GM19452 (cell line): ENCODE results near the gene IGLL5.

ENCODE experiments used
- ATAC-seq: cut with Tn5 transposase; IDR thresholded peaks from one replicate; pipeline ENCODE4 v1.9.1; 2021; ENCODE audit not compliant: unreplicated experiment

Gene IGLL5

DNA sequence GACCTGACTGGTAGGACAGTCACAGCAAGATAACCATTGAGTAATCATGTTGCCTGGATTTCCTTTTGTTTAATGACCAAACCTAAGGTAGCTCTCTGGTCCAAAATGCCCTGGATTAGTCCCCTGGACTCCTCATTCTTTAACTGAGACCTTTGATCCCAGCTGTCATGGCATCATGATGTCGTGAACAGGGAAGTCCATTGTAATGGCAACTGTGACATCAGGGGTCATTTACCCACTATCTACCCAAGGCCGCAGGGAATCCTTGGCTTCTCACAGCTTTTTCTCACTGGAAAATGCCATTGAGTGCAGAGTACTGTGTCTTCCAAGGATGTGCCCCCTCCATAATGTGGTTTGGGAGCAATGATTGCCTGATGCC lies 29.1 kb upstream of the IGLL5 start:
- no peak for ATAC-seq

DNA sequence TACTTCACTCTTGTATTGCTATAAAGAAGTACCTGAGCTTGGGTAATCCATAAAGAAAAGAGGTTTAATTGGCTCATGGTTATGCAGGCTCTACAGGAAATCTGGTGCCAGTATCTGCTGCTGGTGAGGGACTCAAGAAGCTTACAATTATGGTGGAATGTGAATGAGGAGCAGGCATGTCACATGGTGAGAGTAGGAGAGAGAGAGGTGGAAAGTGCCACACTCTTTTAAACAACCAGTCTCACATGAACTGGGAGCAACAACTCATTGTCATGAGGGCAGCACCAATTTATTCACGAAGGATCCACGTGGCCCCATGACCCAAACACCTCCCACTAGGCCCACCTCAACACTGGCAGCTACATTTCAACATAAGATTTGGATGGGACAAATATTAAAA lies 24.6 kb upstream of the IGLL5 start:
- no peak for ATAC-seq

DNA sequence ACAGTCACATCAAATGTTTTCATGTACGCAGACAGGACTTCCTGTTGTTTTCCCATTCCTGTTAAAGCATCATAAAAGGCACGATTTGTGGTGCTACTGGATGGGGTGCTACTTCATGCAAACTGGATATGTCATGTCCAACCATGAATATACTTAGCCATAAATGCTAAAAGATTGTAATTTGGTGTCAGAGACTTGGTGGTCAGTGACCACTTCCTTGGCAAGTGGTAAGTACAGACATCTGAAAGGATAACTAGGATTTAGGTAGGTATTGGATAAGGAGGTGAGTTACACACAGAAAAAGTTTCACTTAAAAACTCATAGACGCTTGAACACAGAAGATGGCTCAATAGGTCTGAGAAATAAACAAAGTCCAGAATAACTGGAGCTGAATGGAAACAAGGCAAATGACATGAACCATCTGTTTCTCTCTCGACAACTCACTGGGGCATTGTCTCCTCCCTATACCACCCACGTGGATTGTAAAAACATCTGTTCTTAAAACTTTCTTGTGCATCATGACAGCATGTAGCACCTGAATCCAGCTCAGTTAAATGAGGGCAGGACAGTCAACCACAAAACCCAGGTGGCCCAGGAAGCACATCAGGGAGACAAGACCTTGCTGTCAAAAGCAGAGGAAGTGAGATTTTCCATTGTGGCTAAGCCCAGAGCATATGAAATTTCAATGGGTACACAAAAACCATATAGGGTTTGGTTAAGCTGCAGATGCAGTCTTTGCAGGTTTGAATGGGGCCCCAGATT lies 22.1 kb upstream of the IGLL5 start:
- ATAC-seq: peak; percentile 71

DNA sequence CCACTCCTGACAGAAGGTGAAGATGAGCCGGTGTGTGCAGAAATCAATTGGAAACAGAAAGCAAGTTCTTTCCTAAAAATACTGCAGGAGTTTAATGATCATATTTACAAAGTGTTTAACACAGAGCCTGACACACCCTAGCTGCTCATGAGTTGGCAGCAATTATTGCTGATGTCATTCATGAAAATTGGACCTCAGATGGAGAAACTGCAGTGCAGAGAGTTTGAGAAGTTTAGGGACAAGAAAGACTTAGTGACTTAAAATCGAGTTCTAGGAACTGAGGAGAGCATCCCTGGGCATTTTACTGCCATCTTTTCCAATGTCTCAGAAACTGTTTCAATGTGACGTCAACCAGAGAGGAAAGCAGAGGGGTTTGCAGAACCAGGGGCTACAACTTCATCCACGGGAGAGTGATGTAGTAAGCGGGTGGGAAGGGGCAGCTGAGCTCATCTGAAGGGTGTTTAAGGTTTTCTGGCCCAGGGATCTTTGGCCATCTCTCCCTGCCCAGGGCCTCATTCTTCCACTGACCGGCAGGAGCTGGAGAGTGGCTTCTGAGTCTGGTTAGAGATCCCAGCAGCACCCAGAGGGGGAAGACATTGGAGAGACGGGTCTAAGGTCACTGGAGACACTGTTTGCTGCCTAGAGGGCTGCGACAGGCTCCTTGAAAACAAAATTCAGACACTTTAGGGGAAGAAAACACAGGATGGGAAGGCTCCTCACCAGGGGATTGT lies 21.1 kb upstream of the IGLL5 start:
- ATAC-seq: no peak

DNA sequence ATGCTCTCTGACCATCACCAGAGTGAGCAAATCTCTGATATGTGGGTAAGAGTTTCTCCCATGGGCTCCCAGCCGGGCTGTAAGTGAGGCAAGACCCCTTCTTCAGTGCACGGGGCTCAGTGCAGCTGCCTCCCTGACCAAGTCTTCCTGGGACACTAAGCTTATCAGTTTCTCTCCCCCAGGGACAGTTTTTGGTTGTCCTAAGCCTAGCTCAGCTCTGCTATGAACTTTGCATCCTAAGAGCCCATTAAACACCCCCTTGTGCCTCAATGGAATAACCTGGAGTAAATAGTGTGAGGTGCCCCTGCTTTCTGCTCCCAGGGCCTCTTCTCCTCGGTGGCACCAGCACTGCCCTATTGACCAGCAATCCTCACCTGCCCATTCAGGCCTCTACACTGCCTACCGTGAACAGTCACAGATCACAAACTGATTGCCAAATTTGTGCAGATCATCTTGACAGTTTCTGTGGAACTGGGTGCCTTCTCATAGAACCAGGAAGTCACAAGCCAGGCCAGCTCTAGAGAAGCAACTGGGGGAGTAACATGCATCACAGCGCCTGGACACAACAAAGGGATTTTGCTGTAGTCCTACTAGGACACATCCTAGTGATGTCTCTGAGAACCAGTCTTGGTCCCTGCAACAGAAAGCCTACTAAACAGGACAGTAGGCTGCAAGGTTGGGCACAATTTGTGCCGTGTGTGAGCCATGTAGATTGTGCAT lies 19.5 kb upstream of the IGLL5 start:
- no peak for ATAC-seq

DNA sequence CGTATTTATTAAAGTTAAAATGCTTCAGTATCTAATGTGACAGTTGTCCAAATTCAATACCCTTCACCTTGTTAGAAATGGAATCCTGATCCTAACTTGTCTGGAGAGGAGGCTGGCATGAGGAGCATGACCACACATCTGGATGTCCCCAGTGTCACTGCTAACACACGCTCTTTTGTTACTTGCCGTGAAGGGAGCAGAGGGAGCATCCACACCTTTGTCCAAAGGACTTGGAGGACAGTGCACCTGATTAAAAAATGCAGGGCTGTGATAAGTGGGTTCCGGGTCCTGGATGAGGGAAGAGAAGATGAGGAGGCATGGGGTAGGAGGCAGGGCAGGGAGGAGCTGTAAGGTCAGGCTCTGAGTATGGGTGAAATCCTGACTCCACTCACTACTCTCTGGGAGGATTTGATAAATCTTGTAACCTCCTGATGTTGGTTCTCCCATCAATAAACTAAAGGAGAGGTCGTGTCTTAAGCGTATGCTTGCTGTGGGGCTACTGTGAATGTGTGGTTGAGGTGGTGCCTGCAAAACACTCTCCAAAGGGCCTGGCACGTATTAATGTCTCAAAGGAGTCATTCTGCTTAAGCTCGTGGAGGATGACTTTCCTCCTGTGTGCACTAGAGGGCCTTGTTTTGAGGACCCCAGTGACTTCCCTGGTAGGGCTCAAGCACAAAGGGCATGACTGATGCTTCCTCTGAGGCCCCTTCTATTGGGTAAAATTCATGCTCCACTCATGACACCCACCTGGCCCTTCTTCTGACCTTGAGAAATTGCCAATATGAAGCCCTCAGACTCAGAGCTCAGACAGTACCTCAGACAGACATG lies 16.8 kb upstream of the IGLL5 start:
- ATAC-seq: no peak

DNA sequence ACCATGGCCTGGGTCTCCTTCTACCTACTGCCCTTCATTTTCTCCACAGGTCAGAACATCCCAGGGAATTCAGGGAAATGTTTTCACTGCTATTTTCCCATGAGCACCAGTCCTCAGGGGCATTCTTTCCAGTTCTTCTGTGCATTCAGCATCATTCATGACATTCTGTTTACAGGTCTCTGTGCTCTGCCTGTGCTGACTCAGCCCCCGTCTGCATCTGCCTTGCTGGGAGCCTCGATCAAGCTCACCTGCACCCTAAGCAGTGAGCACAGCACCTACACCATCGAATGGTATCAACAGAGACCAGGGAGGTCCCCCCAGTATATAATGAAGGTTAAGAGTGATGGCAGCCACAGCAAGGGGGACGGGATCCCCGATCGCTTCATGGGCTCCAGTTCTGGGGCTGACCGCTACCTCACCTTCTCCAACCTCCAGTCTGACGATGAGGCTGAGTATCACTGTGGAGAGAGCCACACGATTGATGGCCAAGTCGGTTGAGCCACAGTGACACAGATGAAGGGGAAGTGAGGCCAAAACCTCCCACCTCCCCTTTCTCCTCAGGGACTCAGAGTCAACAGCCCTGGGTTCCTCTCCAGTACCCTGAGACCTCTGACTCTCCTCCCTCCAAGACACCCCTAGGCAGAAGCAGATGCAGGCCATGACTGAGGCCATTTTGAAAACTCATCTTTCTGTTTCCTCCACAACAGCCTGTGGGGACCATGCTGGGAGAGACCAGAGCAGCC lies 15.9 kb upstream of the IGLL5 start:
- no peak for ATAC-seq

DNA sequence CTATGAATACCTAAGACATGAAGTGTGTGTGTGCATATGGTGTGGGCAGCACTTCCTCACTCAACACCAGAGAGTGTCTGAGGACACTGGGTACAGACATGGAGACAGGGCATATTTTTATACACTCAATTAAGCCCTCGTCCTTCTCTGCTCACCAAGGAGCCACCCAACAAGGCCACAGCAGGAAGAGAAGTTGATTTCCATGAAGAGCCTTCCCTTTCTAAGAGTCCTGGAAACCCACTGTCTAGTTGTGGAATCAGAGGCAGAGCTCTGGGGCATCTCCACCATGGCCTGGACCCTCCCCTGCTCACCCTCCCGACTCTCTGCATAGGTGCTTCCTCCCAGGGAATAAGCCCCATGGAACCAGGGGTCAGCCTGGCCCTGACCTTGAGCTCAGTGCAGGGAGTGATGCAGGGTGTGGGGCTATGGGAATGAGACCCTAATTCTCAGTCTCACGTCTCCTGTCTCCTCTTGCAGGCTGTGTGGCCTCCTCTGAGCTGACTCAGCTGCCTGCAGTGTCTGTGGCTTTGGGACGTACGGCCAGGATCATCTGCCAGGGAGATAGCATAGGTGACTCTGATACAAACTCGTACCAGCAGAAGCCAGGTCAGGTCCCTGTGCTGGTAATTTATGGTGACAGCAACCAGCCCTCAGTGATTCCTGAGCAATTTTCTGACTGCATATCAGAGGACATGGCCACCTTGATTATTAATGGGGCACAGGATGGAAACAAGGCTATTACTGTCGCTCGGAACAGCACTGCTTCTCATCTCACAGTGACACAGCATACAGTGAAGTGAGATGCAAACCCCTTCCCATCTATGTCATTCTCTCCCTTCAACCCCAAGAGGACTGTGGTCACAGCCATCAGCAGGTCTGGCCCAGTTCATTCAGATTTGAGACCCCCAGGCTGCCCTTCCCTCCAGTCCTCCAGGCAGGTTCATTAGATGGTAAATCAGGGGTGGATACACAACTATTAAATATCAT lies 14.6 kb upstream of the IGLL5 start:
- ATAC-seq: no peak

DNA sequence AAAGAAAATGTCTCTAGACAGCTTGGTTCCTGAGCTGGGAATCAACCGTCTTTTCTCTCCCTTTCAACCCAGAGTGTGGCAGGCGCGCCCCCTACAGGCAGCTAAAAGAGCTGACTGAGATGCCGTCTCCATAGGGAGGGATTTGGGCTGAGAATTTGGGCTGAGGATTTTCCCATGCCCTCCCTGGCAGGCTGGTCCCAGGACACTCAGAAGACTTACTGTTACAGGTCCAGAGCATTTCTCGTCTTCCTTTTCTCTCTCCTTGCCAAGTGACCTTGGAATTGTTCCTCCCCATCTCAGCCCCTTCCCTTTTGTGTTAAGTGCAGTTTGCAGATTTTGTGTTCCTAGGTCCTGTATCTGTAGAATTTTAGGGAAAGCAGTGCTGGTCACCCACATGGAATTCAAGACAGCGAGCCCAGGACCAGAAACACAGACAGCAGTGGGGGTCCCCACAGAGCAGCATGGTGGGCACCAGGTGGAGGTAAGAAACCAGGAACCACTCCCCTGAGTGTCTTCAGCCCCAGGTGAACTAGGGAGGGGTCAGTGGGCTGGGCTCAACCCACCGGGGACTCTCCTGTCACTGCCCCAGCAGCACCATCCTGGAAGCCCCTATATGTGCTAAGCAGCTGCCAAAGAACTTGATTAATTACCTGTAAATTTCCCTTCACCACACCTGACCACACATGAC lies 9.9 kb upstream of the IGLL5 start:
- ATAC-seq: no peak

DNA sequence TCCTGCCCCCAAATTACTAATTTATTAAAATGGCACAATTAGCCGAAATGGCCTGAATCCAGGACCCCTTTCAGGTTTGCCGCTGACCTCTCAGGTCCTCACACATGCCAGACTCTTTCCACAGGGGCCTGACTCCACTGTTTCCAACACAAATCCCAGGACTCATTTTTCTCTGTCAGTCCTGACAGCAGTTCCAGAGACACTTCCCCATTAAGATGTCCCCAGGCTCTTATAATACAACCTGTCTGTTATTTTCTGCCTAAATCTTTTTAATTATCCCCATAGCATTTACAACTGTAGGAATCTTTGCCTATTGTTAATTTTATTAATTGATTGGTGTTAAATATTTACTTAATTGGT lies 9.4 kb upstream of the IGLL5 start:
- no peak for ATAC-seq

DNA sequence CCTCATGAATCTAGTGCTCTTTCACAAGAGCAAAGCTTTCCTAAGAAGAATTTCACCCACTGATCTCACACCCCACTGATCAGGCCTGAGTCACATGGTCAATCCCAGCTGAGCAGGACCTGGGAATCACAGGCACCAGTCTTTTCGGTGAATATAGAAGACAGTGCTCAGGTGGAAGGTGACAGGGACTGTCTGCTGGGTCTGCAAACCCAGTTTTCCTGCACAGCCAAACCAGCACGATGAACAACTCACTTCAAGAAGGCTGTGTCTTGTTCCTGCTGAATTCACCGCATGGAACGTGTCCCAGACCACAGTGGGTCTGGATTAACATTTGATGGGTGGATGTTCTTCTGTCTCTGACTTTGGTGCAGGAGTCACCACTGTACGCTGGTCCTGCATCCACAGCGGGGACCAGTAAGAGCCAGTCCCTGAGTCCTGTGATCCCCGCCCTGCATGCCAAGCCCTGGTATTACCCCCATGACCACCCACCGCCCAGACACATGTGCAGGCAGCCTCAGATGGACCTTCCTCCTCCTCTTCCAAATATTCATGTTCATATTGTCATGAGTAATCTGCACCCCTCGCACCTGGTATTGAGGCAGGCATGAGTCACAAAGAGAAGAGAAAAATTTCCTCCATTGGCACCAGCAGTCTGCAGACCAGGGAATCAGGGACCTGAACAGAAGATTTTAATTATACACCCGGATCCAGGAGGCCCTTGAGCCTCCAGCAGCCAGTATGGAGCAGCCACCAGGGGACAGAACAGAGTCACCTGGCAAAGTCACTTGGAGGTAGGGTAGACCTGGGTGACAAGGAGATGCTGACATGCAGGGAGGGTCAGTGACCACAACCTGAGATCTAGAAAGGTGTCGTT lies 8.6 kb upstream of the IGLL5 start:
- no peak for ATAC-seq

DNA sequence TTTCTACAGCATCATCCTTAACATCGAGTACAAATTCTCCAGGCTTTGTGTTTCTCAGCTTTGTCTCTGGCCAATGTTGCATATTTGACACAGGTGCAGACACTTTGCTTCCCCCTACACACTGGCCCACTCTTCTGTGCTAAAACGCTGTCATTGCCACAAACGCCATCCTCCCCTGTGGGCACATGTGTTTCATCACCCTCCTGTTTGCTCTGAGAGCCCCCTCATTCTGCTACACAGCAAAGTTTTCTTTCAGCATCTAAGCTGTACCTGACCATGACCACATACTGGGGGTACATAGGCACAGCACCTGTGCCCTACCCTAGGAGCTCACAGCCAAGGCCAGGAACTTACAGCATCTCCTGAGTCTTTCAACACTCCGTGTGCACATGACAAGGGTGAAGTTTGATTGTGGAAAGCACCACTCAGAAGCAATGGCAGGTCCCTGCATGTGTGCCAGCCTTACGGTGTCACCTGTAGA lies 7.9 kb upstream of the IGLL5 start:
- ATAC-seq: no peak

DNA sequence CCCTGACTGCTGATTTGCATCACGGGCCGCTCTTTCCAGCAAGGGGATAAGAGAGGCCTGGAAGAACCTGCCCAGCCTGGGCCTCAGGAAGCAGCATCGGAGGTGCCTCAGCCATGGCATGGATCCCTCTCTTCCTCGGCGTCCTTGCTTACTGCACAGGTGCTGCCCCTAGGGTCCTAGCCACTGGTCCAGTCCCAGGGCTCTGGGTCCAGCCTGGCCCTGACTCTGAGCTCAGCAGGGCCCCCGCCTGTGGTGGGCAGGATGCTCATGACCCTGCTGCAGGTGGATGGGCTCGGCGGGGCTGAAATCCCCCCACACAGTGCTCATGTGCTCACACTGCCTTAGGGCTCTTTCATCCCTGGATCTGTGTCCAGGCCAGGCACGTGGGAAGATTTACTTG lies 7.0 kb upstream of the IGLL5 start:
- no peak for ATAC-seq

DNA sequence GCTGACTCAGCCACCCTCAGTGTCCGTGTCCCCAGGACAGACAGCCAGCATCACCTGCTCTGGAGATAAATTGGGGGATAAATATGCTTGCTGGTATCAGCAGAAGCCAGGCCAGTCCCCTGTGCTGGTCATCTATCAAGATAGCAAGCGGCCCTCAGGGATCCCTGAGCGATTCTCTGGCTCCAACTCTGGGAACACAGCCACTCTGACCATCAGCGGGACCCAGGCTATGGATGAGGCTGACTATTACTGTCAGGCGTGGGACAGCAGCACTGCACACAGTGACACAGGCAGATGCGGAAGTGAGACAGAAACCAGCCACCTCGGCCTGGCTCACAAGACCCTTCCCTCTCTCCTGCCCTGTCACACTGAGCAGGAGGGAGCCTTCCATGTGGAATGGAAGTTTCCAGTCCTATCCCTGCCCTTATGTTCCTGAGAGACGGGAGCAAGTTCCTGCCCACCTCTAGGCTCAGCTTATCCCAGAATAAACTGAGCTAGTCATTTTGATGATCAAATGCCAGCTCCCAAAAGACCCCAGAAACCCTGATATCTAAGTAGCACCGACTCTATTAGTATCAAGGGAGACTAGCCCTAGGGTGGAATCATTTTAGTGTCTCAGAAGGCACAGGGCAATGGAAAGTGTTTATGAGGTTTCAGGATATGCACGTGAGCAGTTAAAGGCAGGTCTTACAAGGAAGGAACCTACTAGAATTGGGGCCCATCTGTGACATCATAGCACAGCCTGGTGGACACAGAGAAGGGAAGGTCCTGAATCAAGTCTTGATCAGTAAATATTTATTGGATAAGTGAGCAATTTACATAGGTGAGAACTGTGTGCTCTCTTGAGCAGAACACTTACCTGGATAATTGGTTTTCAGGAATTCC lies 6.3 kb upstream of the IGLL5 start:
- ATAC-seq: no peak

DNA sequence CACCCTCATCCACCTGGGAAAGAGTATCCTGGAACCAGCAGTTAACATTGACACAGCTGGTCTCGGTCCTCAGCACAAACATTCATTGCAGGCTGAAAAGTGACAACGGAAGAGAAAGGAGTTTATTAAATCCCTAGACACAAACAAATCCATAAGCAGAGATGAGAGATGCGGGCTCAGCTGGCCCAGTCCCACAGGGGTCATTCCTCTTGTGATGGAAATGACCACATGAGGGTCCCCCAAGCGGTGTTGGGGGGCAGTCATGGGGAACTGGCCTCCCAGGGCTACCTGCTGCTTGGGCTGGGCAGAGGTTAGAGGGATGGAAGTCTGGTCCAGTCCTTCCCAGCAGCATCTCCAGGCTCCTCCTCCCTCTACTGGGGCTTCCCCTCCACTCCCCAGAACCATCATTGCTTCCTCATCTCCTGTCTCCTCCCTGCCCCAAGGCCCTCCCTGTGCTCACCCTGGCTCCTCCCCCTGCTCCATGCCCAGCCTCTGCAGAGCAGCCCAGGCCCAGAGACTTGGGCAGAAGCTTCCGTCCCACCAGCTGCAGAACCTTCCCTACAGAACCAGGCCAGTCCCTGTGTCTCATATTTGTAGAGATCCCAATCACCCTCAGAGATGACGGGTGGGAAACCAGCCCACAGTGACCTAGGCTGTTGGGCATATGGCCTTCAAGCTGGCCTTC lies 5.4 kb upstream of the IGLL5 start:
- ATAC-seq: no peak

DNA sequence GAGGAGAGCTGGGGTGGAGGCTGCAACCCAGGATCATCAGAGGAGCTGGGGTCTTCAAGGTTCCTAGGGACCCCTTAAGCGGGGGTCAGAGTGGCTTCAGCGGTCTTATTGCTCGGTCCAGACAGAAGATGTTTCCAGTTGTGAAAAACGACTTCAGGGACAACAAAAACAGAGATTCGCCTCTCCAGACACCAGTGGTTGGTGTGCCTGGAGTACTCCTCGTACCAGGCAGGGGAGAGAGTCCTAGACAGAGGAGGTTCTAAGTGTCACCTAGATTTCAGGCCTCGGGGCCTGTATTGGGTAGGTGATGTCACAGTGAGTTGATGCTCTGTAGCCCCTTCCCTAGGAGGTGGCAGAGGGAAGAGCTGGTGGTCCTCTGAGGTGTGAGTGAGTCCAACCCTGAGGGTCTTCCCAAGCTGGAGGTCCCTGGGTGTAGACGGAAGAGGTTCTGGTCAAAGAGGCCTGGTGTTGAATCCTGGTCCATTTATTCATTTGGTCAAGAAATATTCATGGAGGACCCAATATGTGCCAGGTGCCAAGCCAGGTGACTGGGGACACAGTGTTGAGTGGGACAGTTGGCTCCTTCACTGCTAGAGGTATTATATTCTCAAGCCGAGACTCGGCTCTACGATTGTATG lies 4.4 kb upstream of the IGLL5 start:
- no peak for ATAC-seq
